PC-9 (cell line): Measurements from ENCODE around the gene PDE7B. TPM values are rescaled to one million over a fixed set of nuclear protein-coding genes. Genes with fewer than 3 reads are reported as not detected.
A peak's percentile ranks its signal among the peaks of the same experiment; 100 is the strongest.
"Not testable (repeated sequence)": the region's sequence is repeated elsewhere in the genome, so short reads cannot be mapped to it uniquely, and the experiment has no call there.

Source experiments
- BruUV-seq: library from RNA; stranded (reverse); fragments of 400-500 nt; replicated peaks from 2 replicates; lab custom pipeline; 2021; lab: Mats Ljungman, UMichigan
- CTCF ChIA-PET: fragments of 300-600 bp; sonication (Branson Sonifier 250); formaldehyde crosslinking; loops from one replicate; lab custom pipeline; 2022; ENCODE audit warnings: antibody characterized with exemption; lab: Charles Lee
- POLR2A ChIA-PET: fragments of 300-600 bp; sonication (Branson Sonifier 250); formaldehyde crosslinking; loops from one replicate; lab custom pipeline; 2022; ENCODE audit warnings: antibody characterized with exemption; ENCODE audit not compliant: unreplicated experiment; lab: Charles Lee
- DNase-seq, 2 experiments: peaks; one replicate each; pipeline versions ENCODE4 v3.0.0 to v3.0.0-alpha.2; 2015 to 2022; ENCODE audit warnings: mixed read lengths in 1 of 2
- H2AFZ ChIP-seq: fragments of 200-600 bp; sonication (generic); 2 replicates; pipeline ENCODE4 v1.8.1; 2017; ENCODE audit warnings: antibody characterized with exemption
- H3F3A ChIP-seq: fragments of 200-600 bp; sonication (generic); 2 replicates; pipeline ENCODE4 v1.8.1; 2017; ENCODE audit warnings: antibody characterized with exemption, mild to moderate bottlenecking, low read depth; ENCODE audit not compliant: insufficient read depth
- H3K27ac ChIP-seq: fragments of 200-600 bp; sonication (generic); 2 replicates; pipeline ENCODE4 v1.6.1; 2016; ENCODE audit warnings: mixed run types
- H3K27me3 ChIP-seq: fragments of 200-600 bp; sonication (generic); 2 replicates; pipeline ENCODE4 v1.6.1; 2016; ENCODE audit warnings: low read depth, mixed run types; ENCODE audit not compliant: insufficient read depth
- H3K36me3 ChIP-seq: fragments of 200-600 bp; sonication (generic); 2 replicates; pipeline ENCODE4 v1.6.1; 2016; ENCODE audit warnings: low read depth, mixed run types
- H3K4me1 ChIP-seq: fragments of 200-600 bp; sonication (generic); replicated peaks from 2 replicates; pipeline ENCODE4 v1.6.1; 2016; ENCODE audit warnings: mixed run types; ENCODE audit not compliant: insufficient read depth
- H3K4me2 ChIP-seq: fragments of 200-600 bp; sonication (generic); 2 replicates; pipeline ENCODE4 v1.6.1; 2017; ENCODE audit warnings: mixed run types
- H3K4me3 ChIP-seq: fragments of 200-600 bp; sonication (generic); 2 replicates; pipeline ENCODE4 v1.6.1; 2016; ENCODE audit warnings: mixed run types
- H3K79me2 ChIP-seq: fragments of 200-600 bp; sonication (generic); 2 replicates; pipeline ENCODE4 v1.6.1; 2017; ENCODE audit warnings: low read depth, mixed run types
- H3K9me2 ChIP-seq: fragments of 200-600 bp; sonication (generic); 2 replicates; pipeline ENCODE4 v1.8.1; 2017; ENCODE audit warnings: mild to moderate bottlenecking; ENCODE audit not compliant: insufficient read depth
- H3K9me3 ChIP-seq: fragments of 200-600 bp; sonication (generic); 2 replicates; pipeline ENCODE4 v1.8.1; 2016; ENCODE audit warnings: low read depth; ENCODE audit not compliant: insufficient read depth
- H4K20me1 ChIP-seq: fragments of 200-600 bp; sonication (generic); 2 replicates; pipeline ENCODE4 v1.8.1; 2017; ENCODE audit not compliant: insufficient read depth
- EZH2 ChIP-seq: fragments of 200-600 bp; sonication (generic); IDR thresholded peaks from 2 replicates; pipeline ENCODE4 v1.8.0; 2017; ENCODE audit warnings: antibody characterized with exemption, low read depth
- intact Hi-C: fragments of 100-400 bp; cut with micrococcal nuclease; formaldehyde crosslinking; loops from one replicate; pipeline ENCODE4 v1.10.0; 2022; ENCODE audit not compliant: unreplicated experiment
- total RNA-seq: library from RNA; stranded (reverse); gene quantifications from 2 replicates; pipeline ENCODE4 v1.2.3, GENCODE V29; 2021
- TF ChIP-seq, protein P1 (sequence below): fragments of 200-600 bp; sonication (generic); conservative IDR thresholded peaks from 2 replicates; pipeline ENCODE4 v1.6.1; 2017; ENCODE audit warnings: mixed run types, antibody characterized with exemption, mild to moderate bottlenecking, moderate library complexity

PDE7B gene
- total RNA-seq, 1 experiment from 2014 or later, result 0.31 TPM

DNA sequence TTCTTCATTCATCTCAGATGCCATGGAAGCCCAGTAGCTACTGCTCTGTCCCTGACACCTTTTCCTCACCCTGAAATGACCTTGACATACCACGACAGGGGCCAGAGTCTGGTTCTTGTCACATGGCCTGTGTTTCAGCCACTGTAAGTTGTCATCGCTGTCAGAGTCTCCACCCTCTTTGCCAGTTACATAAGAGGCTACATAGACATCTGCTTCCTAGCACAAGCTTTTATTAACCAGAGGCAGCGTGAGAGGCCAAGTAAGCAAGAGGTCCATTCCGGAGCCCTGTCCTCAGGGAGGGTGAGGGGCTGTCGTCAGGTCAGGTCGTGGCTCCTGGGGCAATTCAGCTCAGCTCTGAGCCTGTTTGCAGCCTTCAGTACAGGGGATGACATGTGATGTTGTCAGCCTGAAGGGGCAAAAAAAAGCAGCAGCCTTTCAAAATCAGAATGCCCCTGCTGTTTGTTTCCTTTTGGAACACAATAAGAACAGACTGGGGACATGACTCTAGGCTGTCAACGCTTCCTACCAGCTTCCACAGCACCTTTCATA, 252.3 kb downstream of the PDE7B start:
- H2AFZ ChIP-seq, result no peak overlapping the region
- H3K4me1 ChIP-seq, result no peaks in the 10 kb centered on the region
- no peak overlapping the region for H3K27ac ChIP-seq
- no TSS peak for BruUV-seq
- no peak overlapping the region for H3K4me2 ChIP-seq
- H3K4me3 ChIP-seq, result no peak overlapping the region
- TF ChIP-seq, protein P1, sequence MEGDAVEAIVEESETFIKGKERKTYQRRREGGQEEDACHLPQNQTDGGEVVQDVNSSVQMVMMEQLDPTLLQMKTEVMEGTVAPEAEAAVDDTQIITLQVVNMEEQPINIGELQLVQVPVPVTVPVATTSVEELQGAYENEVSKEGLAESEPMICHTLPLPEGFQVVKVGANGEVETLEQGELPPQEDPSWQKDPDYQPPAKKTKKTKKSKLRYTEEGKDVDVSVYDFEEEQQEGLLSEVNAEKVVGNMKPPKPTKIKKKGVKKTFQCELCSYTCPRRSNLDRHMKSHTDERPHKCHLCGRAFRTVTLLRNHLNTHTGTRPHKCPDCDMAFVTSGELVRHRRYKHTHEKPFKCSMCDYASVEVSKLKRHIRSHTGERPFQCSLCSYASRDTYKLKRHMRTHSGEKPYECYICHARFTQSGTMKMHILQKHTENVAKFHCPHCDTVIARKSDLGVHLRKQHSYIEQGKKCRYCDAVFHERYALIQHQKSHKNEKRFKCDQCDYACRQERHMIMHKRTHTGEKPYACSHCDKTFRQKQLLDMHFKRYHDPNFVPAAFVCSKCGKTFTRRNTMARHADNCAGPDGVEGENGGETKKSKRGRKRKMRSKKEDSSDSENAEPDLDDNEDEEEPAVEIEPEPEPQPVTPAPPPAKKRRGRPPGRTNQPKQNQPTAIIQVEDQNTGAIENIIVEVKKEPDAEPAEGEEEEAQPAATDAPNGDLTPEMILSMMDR, result no peak
- no peak for TF ChIP-seq EZH2
- ChIA-PET POLR2A (interaction anchor here (0.6 kb wide), 1 partner anchor 109 kb away, joined by 3 read pairs; no protein-coding TSS in a partner anchor), CTCF (interaction anchor here (0.5 kb wide), 1 partner anchor 349 kb away, joined by 3 read pairs; no protein-coding TSS in a partner anchor)
- no peaks in the 10 kb centered on the region for H3K36me3 ChIP-seq
- no peaks in the 10 kb centered on the region for H3K27me3 ChIP-seq
- H4K20me1 ChIP-seq, result no peaks in the 10 kb centered on the region
- no peaks in the 10 kb centered on the region; the same call in 1 of the 2 replicates for H3K9me3 ChIP-seq
- H3F3A ChIP-seq, result no peaks in the 10 kb centered on the region
- no peaks in the 10 kb centered on the region for H3K79me2 ChIP-seq
- no peaks in the 10 kb centered on the region for H3K9me2 ChIP-seq
- intact Hi-C loops, result no loop called here
- DNase-seq, result peak in 1 of 2 experiments; percentile 31

DNA sequence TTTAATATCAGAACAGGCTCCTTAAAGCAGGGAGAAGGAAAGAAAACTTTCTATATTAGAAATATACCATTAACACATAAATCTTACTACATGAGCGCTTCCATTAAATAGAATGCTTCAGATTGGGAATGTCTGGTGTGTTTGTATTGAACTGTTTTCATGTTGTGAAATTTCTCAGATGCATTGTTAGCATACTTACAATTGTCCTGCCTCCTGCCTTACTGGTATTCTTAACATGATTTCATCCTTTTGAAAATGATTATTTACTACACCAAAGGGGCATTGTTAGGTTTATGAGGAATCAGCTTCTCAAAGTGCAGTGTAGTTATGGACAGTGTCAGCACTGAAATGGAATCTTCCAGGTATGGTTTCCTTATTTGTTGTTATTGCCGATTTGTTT, 253.1 kb downstream of the PDE7B start:
- ChIA-PET CTCF (no interaction called here), POLR2A (no interaction called here)
- BruUV-seq, result no TSS peak
- no peak overlapping the region for H3K4me2 ChIP-seq
- H2AFZ ChIP-seq, result no peak overlapping the region
- H3F3A ChIP-seq, result no peaks in the 10 kb centered on the region
- H3K9me3 ChIP-seq, result no peaks in the 10 kb centered on the region; the same call in 1 of the 2 replicates
- no peak overlapping the region for H3K27ac ChIP-seq
- no peaks in the 10 kb centered on the region for H3K27me3 ChIP-seq
- intact Hi-C loops, result no loop called here
- H3K79me2 ChIP-seq, result no peaks in the 10 kb centered on the region
- DNase-seq, result peak in 1 of 2 experiments; percentile 34
- TF ChIP-seq, protein P1, result no peak
- no peak for TF ChIP-seq EZH2
- no peaks in the 10 kb centered on the region for H3K36me3 ChIP-seq
- no peaks in the 10 kb centered on the region for H3K9me2 ChIP-seq
- no peaks in the 10 kb centered on the region for H4K20me1 ChIP-seq
- H3K4me3 ChIP-seq, result no peak overlapping the region
- H3K4me1 ChIP-seq, result no peaks in the 10 kb centered on the region

DNA sequence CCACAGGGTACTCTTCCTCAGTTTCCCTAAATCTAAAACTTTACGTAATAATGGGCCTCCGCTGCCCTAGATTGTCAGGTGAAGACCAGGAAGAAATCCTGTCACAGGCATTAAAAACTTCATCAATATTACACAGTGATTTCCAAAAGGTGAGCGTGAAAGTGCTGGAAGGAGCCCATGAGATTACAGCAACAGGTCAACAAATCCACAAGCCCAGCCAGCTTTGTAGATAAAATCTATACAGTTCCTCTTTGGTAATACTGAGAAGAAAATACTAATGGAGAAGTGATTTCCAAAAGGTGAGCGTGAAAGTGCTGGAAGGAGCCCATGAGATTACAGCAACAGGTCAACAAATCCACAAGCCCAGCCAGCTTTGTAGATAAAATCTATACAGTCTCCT, 254.3 kb downstream of the PDE7B start:
- H3K9me3 ChIP-seq, H3K36me3 ChIP-seq, H3K4me3 ChIP-seq, BruUV-seq, POLR2A ChIA-PET, DNase-seq, H3K27ac ChIP-seq, H3F3A ChIP-seq, H3K9me2 ChIP-seq, H4K20me1 ChIP-seq, intact Hi-C loops, H2AFZ ChIP-seq, CTCF ChIA-PET, H3K27me3 ChIP-seq, H3K79me2 ChIP-seq, H3K4me2 ChIP-seq, H3K4me1 ChIP-seq: not testable (repeated sequence)
